ENCODE data around the gene TMEM267. TPM values are rescaled to one million over a fixed set of nuclear protein-coding genes. Genes with fewer than 3 reads are reported as not detected.
"Not testable (repeated sequence)": the region's sequence is repeated elsewhere in the genome, so short reads cannot be mapped to it uniquely, and the experiment has no call there.

The TMEM267 gene
- total RNA-seq, 1 donor from 2014 or later, result 35.8 TPM

DNA sequence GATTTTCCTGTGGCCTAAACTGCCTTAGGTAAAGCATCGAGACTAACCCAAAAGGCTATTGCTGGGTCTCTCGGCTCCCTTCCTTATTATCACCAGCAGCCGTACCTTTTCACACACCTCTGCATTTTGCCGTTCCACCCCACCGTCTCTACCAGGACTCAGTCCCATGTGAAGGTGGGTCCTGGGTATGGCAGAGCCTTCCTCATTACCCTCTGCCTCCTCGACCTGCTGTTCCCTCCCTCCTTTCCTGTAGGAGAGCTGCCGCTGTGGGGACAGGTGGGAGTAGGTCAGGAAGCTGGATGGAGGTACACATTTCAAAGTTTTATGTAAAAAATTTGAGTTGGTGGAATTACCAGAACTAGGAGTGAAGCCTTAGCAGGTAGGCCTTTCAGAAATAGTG is 73.3 kb downstream of the TMEM267 start:
- DNase-seq (ENCODE audit: low read depth), result no peak

GRCh38 chr5:43409809-43410271 is 73.8 kb downstream of the TMEM267 start:
- no peak for DNase-seq (ENCODE audit: low read depth)

GRCh38 chr5:43402524-43403066 is 81.1 kb downstream of the TMEM267 start:
- DNase-seq (ENCODE audit: low read depth), result not testable (repeated sequence)

- no peak for DNase-seq (ENCODE audit: low read depth)
These were observed 81.8 kb downstream of the TMEM267 start for GRCh38 chr5:43401827-43402226.

- peak; percentile 18 for DNase-seq (ENCODE audit: low read depth)
These were observed 83.6 kb downstream of the TMEM267 start for GRCh38 chr5:43400082-43400481.

DNA sequence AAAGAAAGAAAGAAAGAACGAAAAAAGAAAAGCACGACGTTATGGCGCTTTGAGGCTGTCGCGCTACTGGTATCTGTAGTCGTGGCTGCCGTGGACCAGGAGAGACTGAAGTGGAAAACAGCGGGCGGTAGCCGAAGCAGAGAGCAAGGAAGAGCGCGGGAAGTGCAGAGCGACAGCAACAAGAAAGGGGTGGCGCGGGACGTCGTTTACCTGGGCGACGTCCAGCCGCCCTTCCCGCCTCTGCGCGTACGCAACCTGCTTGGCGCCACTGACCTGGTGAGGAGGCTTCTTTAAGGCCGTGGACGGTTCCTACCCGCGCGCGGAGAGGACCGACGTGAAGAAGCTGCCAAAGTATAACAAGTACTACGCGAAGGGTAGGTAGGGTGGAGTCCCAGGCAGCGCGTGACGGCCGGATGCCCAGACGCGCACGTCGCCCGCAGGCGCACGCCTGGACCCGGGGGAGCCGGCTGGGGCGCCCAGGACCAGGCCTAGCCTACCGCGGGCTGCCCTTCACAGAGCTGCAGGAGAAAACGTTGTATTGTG is 86.8 kb downstream of the TMEM267 start:
- DNase-seq (ENCODE audit: low read depth), result peak; percentile 11

Other genes starting within 250 kb of the TMEM267 start
- 51.9 and 101 TPM in 2 replicates for gene HMGCS1, start 170.5 kb downstream of the TMEM267 start, total RNA-seq
- gene CCL28, start 71.5 kb downstream of the TMEM267 start, total RNA-seq, result 0.05 and 0.43 TPM in 2 replicates
- gene C5orf34, start 31.3 kb upstream of the TMEM267 start, total RNA-seq, result 2.0 and 3.6 TPM in 2 replicates
- 131 and 141 TPM in 2 replicates for gene PAIP1, start 73.2 kb upstream of the TMEM267 start, total RNA-seq
- gene NNT, start 119.3 kb upstream of the TMEM267 start, total RNA-seq, result 170 and 190 TPM in 2 replicates